ENCODE data around the gene CANT1.

- TF ChIP-seq POLR2AphosphoS5 (IDR thresholded peaks at IDR 0.05) (no peak), CTCF (IDR thresholded peaks at IDR 0.05) (no peak), POLR2A (IDR thresholded peaks at IDR 0.05) (no peak), EP300 (IDR thresholded peaks at IDR 0.05) (no peak)
These were observed 23.6 kb upstream of the CANT1 start for GRCh38 chr17:79033046-79033616.
